RWPE2 (cell line): ENCODE measurements around the gene DCLRE1B.
"Not testable (repeated sequence)": the region's sequence is repeated elsewhere in the genome, so short reads cannot be mapped to it uniquely, and the experiment has no call there.

ENCODE experiments used
- ATAC-seq: fragments of 200-7000 bp; cut with Tn5 transposase; 3 replicates; pipeline ENCODE4 v1.9.1; 2021; ENCODE audit warnings: low read depth
- DNase-seq: peaks from one replicate; pipeline ENCODE4 v3.0.0-alpha.2; 2020; ENCODE audit warnings: low spot score
- H3K27ac ChIP-seq: fragments of 450-650 bp; 2 replicates; pipeline ENCODE4 v1.5.1; 2017; ENCODE audit warnings: mild to moderate bottlenecking; ENCODE audit not compliant: poor library complexity, severe bottlenecking
- H3K27me3 ChIP-seq: fragments of 250-450 bp; sonication (Bioruptor Pico); 2 replicates; pipeline ENCODE4 v1.5.1; 2021; ENCODE audit warnings: mild to moderate bottlenecking, moderate library complexity; ENCODE audit not compliant: insufficient read depth, poor library complexity, severe bottlenecking
- H3K36me3 ChIP-seq: fragments of 250-450 bp; sonication (Bioruptor Pico); 2 replicates; pipeline ENCODE4 v1.5.1; 2020; ENCODE audit warnings: low read depth, mild to moderate bottlenecking, moderate library complexity
- H3K4me1 ChIP-seq: fragments of 250-450 bp; sonication (Bioruptor Pico); 2 replicates; pipeline ENCODE4 v1.5.1; 2021; ENCODE audit warnings: mild to moderate bottlenecking, moderate library complexity; ENCODE audit not compliant: insufficient read depth, poor library complexity, severe bottlenecking
- H3K4me3 ChIP-seq: fragments of 250-450 bp; sonication (Bioruptor Pico); 2 replicates; pipeline ENCODE4 v1.5.1; 2021; ENCODE audit warnings: mild to moderate bottlenecking, moderate library complexity; ENCODE audit not compliant: severe bottlenecking
- H3K9me3 ChIP-seq: fragments of 250-450 bp; sonication (Bioruptor Pico); 2 replicates; pipeline ENCODE4 v1.5.1; 2021; ENCODE audit warnings: mild to moderate bottlenecking, moderate library complexity; ENCODE audit not compliant: severe bottlenecking
- CTCF ChIP-seq: fragments of 450-650 bp; IDR thresholded peaks from one replicate; pipeline ENCODE4 v1.5.1; 2017; ENCODE audit warnings: mild to moderate bottlenecking, moderate library complexity; ENCODE audit not compliant: poor library complexity, severe bottlenecking

The DCLRE1B gene

GRCh38 chr1:113947388-113948107 is 42.4 kb downstream of the DCLRE1B start:
- Histone ChIP-seq H3K36me3 (peaks cover 23% of the 10 kb centered on the region), H3K27ac (no peak overlapping the region), H3K4me1 (no peaks in the 10 kb centered on the region), H3K4me3 (no peak overlapping the region), H3K27me3 (no peaks in the 10 kb centered on the region), H3K9me3 (peaks cover 3% of the 10 kb centered on the region)
- no peak for ATAC-seq
- DNase-seq = no peak
- TF ChIP-seq CTCF = no peak

GRCh38 chr1:113948151-113948550 is 43.0 kb downstream of the DCLRE1B start:
- not testable (repeated sequence) for ATAC-seq, H3K27ac ChIP-seq, DNase-seq, H3K4me1 ChIP-seq, H3K27me3 ChIP-seq, H3K9me3 ChIP-seq, H3K4me3 ChIP-seq
- peaks cover 23% of the 10 kb centered on the region for H3K36me3 ChIP-seq

GRCh38 chr1:113949007-113949406 is 43.9 kb downstream of the DCLRE1B start:
- TF ChIP-seq CTCF = peak; percentile 21
- DNase-seq = no peak
- no peaks in the 10 kb centered on the region for H3K27me3 ChIP-seq
- peaks cover 21% of the 10 kb centered on the region for H3K36me3 ChIP-seq
- no peaks in the 10 kb centered on the region for H3K4me1 ChIP-seq
- no peak for ATAC-seq
- peaks cover 3% of the 10 kb centered on the region for H3K9me3 ChIP-seq
- H3K4me3 ChIP-seq = no peak overlapping the region
- H3K27ac ChIP-seq = no peak overlapping the region

- Histone ChIP-seq H3K4me3 (no peak overlapping the region), H3K9me3 (no peaks in the 10 kb centered on the region), H3K36me3 (peaks cover 33% of the 10 kb centered on the region), H3K27me3 (no peaks in the 10 kb centered on the region), H3K27ac (no peak overlapping the region), H3K4me1 (no peaks in the 10 kb centered on the region)
- TF ChIP-seq CTCF = no peak
- ATAC-seq (no peak), DNase-seq (no peak)
Measured at GRCh38 chr1:113950908-113951307, 45.8 kb downstream of the DCLRE1B start.

GRCh38 chr1:113951719-113952118 is 46.6 kb downstream of the DCLRE1B start:
- peaks cover 41% of the 10 kb centered on the region for H3K36me3 ChIP-seq
- no peak overlapping the region for H3K27ac ChIP-seq
- TF ChIP-seq CTCF = no peak
- no peak for ATAC-seq
- H3K4me1 ChIP-seq = no peaks in the 10 kb centered on the region
- H3K27me3 ChIP-seq = no peaks in the 10 kb centered on the region
- no peaks in the 10 kb centered on the region for H3K9me3 ChIP-seq
- H3K4me3 ChIP-seq = no peak overlapping the region
- DNase-seq = no peak
